Suprapubic skin (tissue), 4 donors: Measurements from ENCODE around the gene SLC40A1. TPM values are rescaled to one million over a fixed set of nuclear protein-coding genes. Genes with fewer than 3 reads are reported as not detected.

Source experiments
- DNase-seq, 2 donors: peaks; one replicate each; pipeline ENCODE4 v3.0.0-alpha.2; 2019; ENCODE audit warnings: low spot score in 2 of 2
- H3K27ac ChIP-seq: fragments of 200-600 bp; sonication (generic); one replicate; pipeline ENCODE4 v1.5.1; 2019
- H3K27me3 ChIP-seq: fragments of 200-600 bp; sonication (generic); one replicate; pipeline ENCODE4 v1.5.1; 2019
- H3K36me3 ChIP-seq: fragments of 200-600 bp; sonication (generic); one replicate; pipeline ENCODE4 v1.5.1; 2019
- H3K4me1 ChIP-seq: fragments of 200-600 bp; sonication (generic); one replicate; pipeline ENCODE4 v1.5.1; 2019
- H3K4me3 ChIP-seq: fragments of 200-600 bp; sonication (generic); one replicate; pipeline ENCODE4 v1.5.1; 2019; ENCODE audit warnings: mild to moderate bottlenecking
- H3K9me3 ChIP-seq: fragments of 200-600 bp; sonication (generic); one replicate; pipeline ENCODE4 v1.5.1; 2019
- CTCF ChIP-seq, 2 donors: fragments of 200-600 bp in 1 of 2; fragments of 450-650 bp in 1 of 2; sonication (generic) in 1 of 2; IDR thresholded peaks; one replicate each; pipeline ENCODE4 v1.5.1; 2016 to 2019; ENCODE audit warnings: antibody characterized with exemption in 2 of 2, mild to moderate bottlenecking in 1 of 2, moderate library complexity in 1 of 2
- EP300 ChIP-seq: sonication (generic); formaldehyde crosslinking; IDR thresholded peaks from one replicate; pipeline ENCODE4 v1.6.1; 2017; ENCODE audit warnings: antibody characterized with exemption
- POLR2A ChIP-seq, 2 donors: fragments of 450-650 bp; IDR thresholded peaks; one replicate each; pipeline ENCODE4 v1.6.1; 2017; ENCODE audit warnings: antibody characterized with exemption in 2 of 2, mild to moderate bottlenecking in 2 of 2, moderate library complexity in 2 of 2
- POLR2AphosphoS5 ChIP-seq, 3 donors: sonication (generic); formaldehyde crosslinking; IDR thresholded peaks; one replicate each; pipeline ENCODE4 v1.6.1; 2017; ENCODE audit warnings: antibody characterized with exemption in 3 of 3
- WGBS: methylation state at CpG from one replicate; pipeline ENCODE4 v1.1.5; 2018; 5-methylcytosine and 5-hydroxymethylcytosine counted together
- total RNA-seq, 4 donors: library from RNA; depleted of rRNA; stranded (reverse); fragments of >200 nt; gene quantifications; one replicate each; pipeline ENCODE4 v1.1.0, GENCODE V29; 2016

The SLC40A1 gene
- total RNA-seq, 4 donors from 2014 or later = 17.2 to 33.6 (median 19.6) TPM

- H3K4me3 ChIP-seq = no peak overlapping the region
- TF ChIP-seq EP300 (no peak), POLR2AphosphoS5 (IDR thresholded peaks at IDR 0.05) (no peak), POLR2A (IDR thresholded peaks at IDR 0.05) (no peak), CTCF (IDR thresholded peaks at IDR 0.05) (no peak)
- H3K27ac ChIP-seq = no peak overlapping the region
- no peaks in the 10 kb centered on the region for H3K36me3 ChIP-seq
- peaks cover 37% of the 10 kb centered on the region for H3K4me1 ChIP-seq
- no peaks in the 10 kb centered on the region for H3K27me3 ChIP-seq
- WGBS = 91% methylated on average over 3 of the region's 3 CpGs
- DNase-seq = no peak
- H3K9me3 ChIP-seq = no peaks in the 10 kb centered on the region
Observed at GRCh38 chr2:189536830-189537229, 43.8 kb downstream of the SLC40A1 start.

GRCh38 chr2:189534854-189535832, 45.4 kb downstream of the SLC40A1 start:
- H3K27ac ChIP-seq = no peak overlapping the region
- no peak for TF ChIP-seq EP300

GRCh38 chr2:189533288-189534035, 47.1 kb downstream of the SLC40A1 start:
- WGBS = 70% methylated on average over 6 of the region's 6 CpGs
- no peaks in the 10 kb centered on the region for H3K9me3 ChIP-seq
- H3K27ac ChIP-seq = no peak overlapping the region
- DNase-seq = no peak
- H3K4me1 ChIP-seq = peaks cover 19% of the 10 kb centered on the region
- no peaks in the 10 kb centered on the region for H3K27me3 ChIP-seq
- no peak for TF ChIP-seq POLR2A (IDR thresholded peaks at IDR 0.05)
- TF ChIP-seq POLR2AphosphoS5 (IDR thresholded peaks at IDR 0.05) = no peak
- TF ChIP-seq EP300 = no peak
- TF ChIP-seq CTCF (IDR thresholded peaks at IDR 0.05) = no peak
- H3K36me3 ChIP-seq = no peaks in the 10 kb centered on the region
- no peak overlapping the region for H3K4me3 ChIP-seq

More at GRCh38 chr2:189534854-189535832, 45.4 kb downstream of the SLC40A1 start:
- no peaks in the 10 kb centered on the region for H3K9me3 ChIP-seq
- no peaks in the 10 kb centered on the region for H3K36me3 ChIP-seq
- no peaks in the 10 kb centered on the region for H3K27me3 ChIP-seq
- peaks cover 23% of the 10 kb centered on the region for H3K4me1 ChIP-seq
- DNase-seq = no peak
- H3K4me3 ChIP-seq = no peak overlapping the region
- WGBS = 53% methylated on average over 1 of the region's 1 CpG

GRCh38 chr2:189530965-189531637, 49.5 kb downstream of the SLC40A1 start:
- Histone ChIP-seq H3K27me3 (no peaks in the 10 kb centered on the region), H3K4me3 (no peak overlapping the region), H3K9me3 (no peaks in the 10 kb centered on the region), H3K4me1 (peaks cover 22% of the 10 kb centered on the region), H3K36me3 (no peaks in the 10 kb centered on the region), H3K27ac (no peak overlapping the region)
- WGBS = 63% methylated on average over 3 of the region's 3 CpGs
- TF ChIP-seq POLR2AphosphoS5 (IDR thresholded peaks at IDR 0.05) (no peak), POLR2A (IDR thresholded peaks at IDR 0.05) (no peak), EP300 (no peak)
- no peak for DNase-seq

GRCh38 chr2:189528617-189529016, 52.0 kb downstream of the SLC40A1 start:
- H3K27ac ChIP-seq = no peak overlapping the region
- no peak overlapping the region for H3K4me3 ChIP-seq
- TF ChIP-seq POLR2A (IDR thresholded peaks at IDR 0.05) = no peak
- TF ChIP-seq EP300 = no peak
- no peak for TF ChIP-seq POLR2AphosphoS5 (IDR thresholded peaks at IDR 0.05)
- no peak for TF ChIP-seq CTCF (IDR thresholded peaks at IDR 0.05)
- no peaks in the 10 kb centered on the region for H3K36me3 ChIP-seq
- DNase-seq = no peak
- no peaks in the 10 kb centered on the region for H3K27me3 ChIP-seq
- peaks cover 15% of the 10 kb centered on the region for H3K4me1 ChIP-seq
- WGBS = 88% methylated on average over 3 of the region's 3 CpGs
- H3K9me3 ChIP-seq = no peaks in the 10 kb centered on the region
